ENCODE results near the gene CASP8AP2. TPM values are rescaled to one million over a fixed set of nuclear protein-coding genes. Genes with fewer than 3 reads are reported as not detected.

Gene CASP8AP2
- total RNA-seq, 4 donors from 2014 or later, result 8.0 to 19.8 (median 15.1) TPM

DNA sequence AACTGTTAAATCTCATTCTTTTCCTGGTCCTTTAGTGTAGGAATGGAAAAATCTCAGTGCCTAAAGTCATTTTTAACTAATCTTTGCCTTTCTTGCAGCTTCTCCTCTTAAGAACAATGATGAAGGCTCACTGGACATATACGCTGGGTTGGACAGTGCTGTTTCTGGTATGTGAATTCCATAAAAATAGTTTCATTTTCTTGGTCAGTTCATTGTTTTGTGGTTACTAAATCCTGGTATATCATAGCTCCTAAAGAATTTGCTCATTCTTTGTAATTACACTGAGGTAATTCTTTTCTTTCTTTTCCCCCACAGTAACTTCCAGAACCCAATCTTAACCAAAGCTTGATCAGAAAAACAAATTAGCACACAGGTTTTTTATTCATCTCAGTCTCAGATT is 23.4 kb downstream of the CASP8AP2 start:
- TF ChIP-seq POLR2A (IDR thresholded peaks at IDR 0.05), result no peak
- TF ChIP-seq POLR2AphosphoS5 (IDR thresholded peaks at IDR 0.05), result no peak
- no peak for TF ChIP-seq EP300 (IDR thresholded peaks at IDR 0.05; ENCODE audit: low read depth)
- TF ChIP-seq, protein P1, sequence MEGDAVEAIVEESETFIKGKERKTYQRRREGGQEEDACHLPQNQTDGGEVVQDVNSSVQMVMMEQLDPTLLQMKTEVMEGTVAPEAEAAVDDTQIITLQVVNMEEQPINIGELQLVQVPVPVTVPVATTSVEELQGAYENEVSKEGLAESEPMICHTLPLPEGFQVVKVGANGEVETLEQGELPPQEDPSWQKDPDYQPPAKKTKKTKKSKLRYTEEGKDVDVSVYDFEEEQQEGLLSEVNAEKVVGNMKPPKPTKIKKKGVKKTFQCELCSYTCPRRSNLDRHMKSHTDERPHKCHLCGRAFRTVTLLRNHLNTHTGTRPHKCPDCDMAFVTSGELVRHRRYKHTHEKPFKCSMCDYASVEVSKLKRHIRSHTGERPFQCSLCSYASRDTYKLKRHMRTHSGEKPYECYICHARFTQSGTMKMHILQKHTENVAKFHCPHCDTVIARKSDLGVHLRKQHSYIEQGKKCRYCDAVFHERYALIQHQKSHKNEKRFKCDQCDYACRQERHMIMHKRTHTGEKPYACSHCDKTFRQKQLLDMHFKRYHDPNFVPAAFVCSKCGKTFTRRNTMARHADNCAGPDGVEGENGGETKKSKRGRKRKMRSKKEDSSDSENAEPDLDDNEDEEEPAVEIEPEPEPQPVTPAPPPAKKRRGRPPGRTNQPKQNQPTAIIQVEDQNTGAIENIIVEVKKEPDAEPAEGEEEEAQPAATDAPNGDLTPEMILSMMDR (IDR thresholded peaks at IDR 0.05), result no peak
- Histone ChIP-seq H3K4me3 (no peak overlapping the region), H3K27ac (no peak overlapping the region), H3K36me3 (peaks cover 0 to 48% (median 22%) of the 10 kb centered on the region in 4 donors), H3K27me3 (no peaks in the 10 kb centered on the region), H3K4me1 (no peaks in the 10 kb centered on the region), H3K9me3 (no peaks in the 10 kb centered on the region)
- WGBS, 2 donors (ENCODE audit: low coverage in 1 of 2), result 95 to 100% methylated on average over 1 of the region's 1 CpG
- DNase-seq, result no peak
- in situ Hi-C loops (cut with MboI; ENCODE audit: low pct_ligation_motif_present in 1 of 4, low pct_unique_long_range_greater_than_20kb in 1 of 4, low sequenced_read_pairs in 3 of 4), result no loop called here
- intact Hi-C loops (cut with DNase I; ENCODE audit: low total_unique reads), result no loop called here

DNA sequence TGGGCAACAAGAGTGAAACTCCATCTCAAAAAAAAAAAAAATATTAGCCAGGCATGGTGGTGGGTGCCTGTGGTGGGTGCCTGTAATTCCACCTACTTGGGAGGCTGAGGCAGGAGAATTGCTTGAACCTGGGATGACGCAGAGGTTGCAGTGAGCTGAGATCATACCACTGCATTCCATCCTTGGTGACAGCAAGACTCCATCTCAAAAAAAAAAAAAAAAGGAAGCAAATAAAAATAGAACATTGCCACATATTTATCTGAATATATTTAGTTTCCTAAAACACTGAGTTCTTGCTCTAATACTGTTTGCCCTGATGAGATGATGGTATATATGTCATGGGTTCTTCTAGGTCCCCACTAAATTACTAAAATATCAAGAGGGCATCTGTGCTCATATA is 28.4 kb downstream of the CASP8AP2 start:
- Histone ChIP-seq H3K4me3 (no peak overlapping the region), H3K36me3 (peaks cover 0 to 76% (median 37%) of the 10 kb centered on the region in 4 donors), H3K9me3 (no peaks in the 10 kb centered on the region), H3K27me3 (no peaks in the 10 kb centered on the region), H3K27ac (no peak overlapping the region), H3K4me1 (no peaks in the 10 kb centered on the region)
- in situ Hi-C loops (cut with MboI; ENCODE audit: low pct_ligation_motif_present in 1 of 4, low pct_unique_long_range_greater_than_20kb in 1 of 4, low sequenced_read_pairs in 3 of 4), result no loop called here
- WGBS, 2 donors (ENCODE audit: low coverage in 1 of 2), result 75 to 97% methylated on average over 1 of the region's 1 CpG
- DNase-seq, result no peak
- no peak for TF ChIP-seq EP300 (IDR thresholded peaks at IDR 0.05; ENCODE audit: low read depth)
- no peak for TF ChIP-seq POLR2A (IDR thresholded peaks at IDR 0.05)
- TF ChIP-seq, protein P1 (IDR thresholded peaks at IDR 0.05), result no peak
- no peak for TF ChIP-seq POLR2AphosphoS5 (IDR thresholded peaks at IDR 0.05)
- intact Hi-C loops (cut with DNase I; ENCODE audit: low total_unique reads), result no loop called here

DNA sequence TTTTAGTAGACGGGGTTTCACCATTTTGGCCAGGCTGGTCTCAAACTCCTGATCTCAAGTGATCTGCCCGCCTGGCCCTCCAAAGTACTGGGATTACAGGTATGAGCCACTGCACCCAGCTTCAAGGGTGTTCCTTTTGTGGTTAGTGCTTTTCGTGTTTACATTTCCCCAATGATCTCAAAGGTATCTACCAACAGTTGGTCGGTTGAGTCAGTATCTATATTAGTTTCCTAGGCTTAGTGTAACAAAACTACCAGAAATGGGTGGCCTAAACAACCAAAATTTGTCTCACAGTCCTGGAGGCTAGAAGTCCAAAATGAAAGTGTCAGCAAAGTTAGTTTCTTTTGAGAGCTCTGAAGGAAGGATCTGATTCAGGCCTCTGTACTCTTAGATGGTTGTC is 30.1 kb downstream of the CASP8AP2 start:
- DNase-seq, result no peak
- TF ChIP-seq, protein P1 (IDR thresholded peaks at IDR 0.05), result no peak
- TF ChIP-seq POLR2AphosphoS5 (IDR thresholded peaks at IDR 0.05) (no peak), POLR2A (IDR thresholded peaks at IDR 0.05) (no peak), EP300 (IDR thresholded peaks at IDR 0.05; ENCODE audit: low read depth) (no peak)
- 82% methylated on average over 4 of the region's 4 CpGs; no CpG with 5 or more reads in 1 of the 2 donors for WGBS, 2 donors (ENCODE audit: low coverage in 1 of 2)
- no peaks in the 10 kb centered on the region for H3K9me3 ChIP-seq
- H3K36me3 ChIP-seq, result peaks cover 0 to 79% (median 31%) of the 10 kb centered on the region in 4 donors
- H3K4me3 ChIP-seq, result no peak overlapping the region
- no peak overlapping the region for H3K27ac ChIP-seq
- no peaks in the 10 kb centered on the region for H3K27me3 ChIP-seq
- intact Hi-C loops (cut with DNase I; ENCODE audit: low total_unique reads) (no loop called here), in situ Hi-C loops (cut with MboI; ENCODE audit: low pct_ligation_motif_present in 1 of 4, low pct_unique_long_range_greater_than_20kb in 1 of 4, low sequenced_read_pairs in 3 of 4) (no loop called here)
- no peaks in the 10 kb centered on the region for H3K4me1 ChIP-seq

DNA sequence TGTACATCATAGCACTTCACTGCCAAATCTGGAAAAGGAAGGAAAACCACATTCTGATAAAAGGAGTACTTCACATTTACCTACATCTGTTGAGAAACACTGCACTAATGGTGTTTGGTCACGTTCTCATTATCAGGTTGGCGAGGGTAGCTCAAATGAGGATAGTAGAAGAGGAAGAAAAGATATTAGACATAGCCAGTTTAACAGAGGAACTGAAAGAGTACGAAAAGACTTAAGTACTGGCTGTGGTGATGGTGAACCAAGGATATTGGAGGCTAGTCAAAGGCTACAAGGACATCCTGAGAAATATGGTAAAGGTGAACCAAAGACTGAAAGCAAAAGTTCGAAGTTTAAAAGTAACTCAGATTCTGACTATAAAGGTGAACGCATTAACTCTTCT is 32.6 kb downstream of the CASP8AP2 start:
- H3K27me3 ChIP-seq, result no peaks in the 10 kb centered on the region
- H3K27ac ChIP-seq, result no peak overlapping the region
- H3K4me1 ChIP-seq, result no peaks in the 10 kb centered on the region
- no peak for DNase-seq
- TF ChIP-seq EP300 (IDR thresholded peaks at IDR 0.05; ENCODE audit: low read depth), result no peak
- no peaks in the 10 kb centered on the region for H3K9me3 ChIP-seq
- peaks cover 0 to 77% (median 25%) of the 10 kb centered on the region in 4 donors for H3K36me3 ChIP-seq
- in situ Hi-C loops (cut with MboI; ENCODE audit: low pct_ligation_motif_present in 1 of 4, low pct_unique_long_range_greater_than_20kb in 1 of 4, low sequenced_read_pairs in 3 of 4) (no loop called here), intact Hi-C loops (cut with DNase I; ENCODE audit: low total_unique reads) (no loop called here)
- WGBS, 2 donors (ENCODE audit: low coverage in 1 of 2), result 84% methylated on average over 5 of the region's 5 CpGs
- no peak overlapping the region for H3K4me3 ChIP-seq

DNA sequence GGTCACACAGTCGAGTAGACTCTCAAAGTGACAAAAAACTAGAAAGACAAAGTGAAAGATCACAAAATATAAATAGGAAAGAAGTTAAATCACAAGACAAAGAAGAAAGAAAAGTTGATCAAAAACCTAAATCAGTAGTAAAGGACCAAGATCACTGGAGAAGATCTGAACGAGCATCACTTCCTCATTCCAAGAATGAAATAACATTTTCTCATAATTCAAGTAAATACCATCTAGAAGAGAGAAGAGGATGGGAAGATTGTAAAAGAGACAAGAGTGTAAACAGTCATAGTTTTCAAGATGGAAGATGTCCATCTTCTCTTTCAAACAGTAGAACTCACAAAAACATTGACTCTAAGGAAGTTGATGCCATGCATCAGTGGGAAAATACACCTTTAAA is 33.0 kb downstream of the CASP8AP2 start:
- Histone ChIP-seq H3K4me3 (no peak overlapping the region), H3K27me3 (no peaks in the 10 kb centered on the region), H3K36me3 (peaks cover 0 to 74% (median 23%) of the 10 kb centered on the region in 4 donors), H3K9me3 (no peaks in the 10 kb centered on the region), H3K27ac (no peak overlapping the region), H3K4me1 (no peaks in the 10 kb centered on the region)
- no peak for DNase-seq
- in situ Hi-C loops (cut with MboI; ENCODE audit: low pct_ligation_motif_present in 1 of 4, low pct_unique_long_range_greater_than_20kb in 1 of 4, low sequenced_read_pairs in 3 of 4) (no loop called here), intact Hi-C loops (cut with DNase I; ENCODE audit: low total_unique reads) (no loop called here)
- WGBS, 2 donors (ENCODE audit: low coverage in 1 of 2), result 68 to 75% methylated on average over 1 to 2 of the region's 2 CpGs
- TF ChIP-seq POLR2A (IDR thresholded peaks at IDR 0.05) (no peak), EP300 (IDR thresholded peaks at IDR 0.05; ENCODE audit: low read depth) (no peak), POLR2AphosphoS5 (IDR thresholded peaks at IDR 0.05) (no peak)
- TF ChIP-seq, protein P1 (IDR thresholded peaks at IDR 0.05), result no peak
